CD4-positive, alpha-beta T cell treated with Interleukin-6 for 4 hours (primary cell): ENCODE measurements around the gene SLC25A39.
"Not testable (repeated sequence)": the region's sequence is repeated elsewhere in the genome, so short reads cannot be mapped to it uniquely, and the experiment has no call there.

Experiments
- DNase-seq: peaks from one replicate; pipeline ENCODE4 v3.0.0-alpha.2; 2020; ENCODE audit warnings: mixed read lengths

Gene SLC25A39

DNA sequence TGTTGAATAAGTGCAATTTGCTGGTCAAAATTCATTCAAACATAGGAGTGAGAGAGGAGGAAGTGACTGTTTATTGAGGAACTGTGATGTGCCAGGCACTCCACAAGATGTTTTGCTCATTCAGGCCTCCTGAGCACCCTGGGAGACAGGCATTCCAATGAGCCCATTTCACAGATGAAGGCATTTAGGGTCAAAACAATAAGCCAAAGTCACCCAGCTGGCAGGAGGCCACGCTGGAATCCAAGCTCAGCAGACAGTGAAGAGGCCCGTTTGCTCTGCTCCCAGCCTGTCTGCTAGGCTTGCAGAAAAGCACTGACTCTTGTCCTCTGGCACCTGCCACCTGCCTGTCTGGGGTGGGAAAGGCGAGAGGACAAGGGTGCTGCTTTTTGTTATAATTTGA, 10.1 kb upstream of the SLC25A39 start:
- DNase-seq, result no peak

DNA sequence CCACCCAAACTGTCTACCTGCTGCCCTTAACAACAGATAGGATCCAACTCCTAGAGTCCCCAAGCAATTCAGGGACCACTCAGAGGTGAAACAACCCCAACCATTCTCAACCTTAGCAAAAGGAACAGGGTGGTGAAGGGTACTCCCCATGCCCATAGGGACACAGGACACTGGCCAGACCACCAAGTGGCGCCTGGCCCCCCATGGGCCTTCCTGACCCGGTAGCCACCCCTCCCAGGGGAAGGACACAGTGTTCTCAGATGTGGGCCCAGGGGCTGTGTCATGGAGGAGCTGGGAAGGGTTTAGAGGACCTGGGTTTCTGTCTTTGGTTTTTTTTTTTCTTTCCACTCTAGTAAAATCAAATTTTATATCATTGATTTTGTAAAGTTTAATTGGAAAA, 9.7 kb upstream of the SLC25A39 start:
- DNase-seq, result no peak

DNA sequence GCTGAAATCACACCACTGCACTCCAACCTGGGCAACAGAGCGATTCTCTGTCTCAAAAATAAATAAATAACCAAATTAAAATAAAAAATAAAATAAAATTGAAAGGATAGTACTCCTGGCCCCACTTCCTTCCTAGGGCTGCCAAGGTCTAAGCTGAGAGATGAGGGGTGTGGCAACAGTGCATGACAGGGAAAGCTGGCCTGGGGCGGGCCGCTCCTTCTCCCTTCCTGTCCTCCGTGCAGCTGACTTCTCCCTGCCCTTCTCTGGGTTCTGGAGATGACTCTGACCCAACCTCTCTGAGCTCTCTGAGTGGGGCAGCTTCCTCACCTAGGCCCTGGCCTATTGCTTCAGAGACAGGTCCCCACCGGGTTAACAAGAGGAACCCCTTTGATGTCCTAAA, 8.7 kb upstream of the SLC25A39 start:
- no peak for DNase-seq

DNA sequence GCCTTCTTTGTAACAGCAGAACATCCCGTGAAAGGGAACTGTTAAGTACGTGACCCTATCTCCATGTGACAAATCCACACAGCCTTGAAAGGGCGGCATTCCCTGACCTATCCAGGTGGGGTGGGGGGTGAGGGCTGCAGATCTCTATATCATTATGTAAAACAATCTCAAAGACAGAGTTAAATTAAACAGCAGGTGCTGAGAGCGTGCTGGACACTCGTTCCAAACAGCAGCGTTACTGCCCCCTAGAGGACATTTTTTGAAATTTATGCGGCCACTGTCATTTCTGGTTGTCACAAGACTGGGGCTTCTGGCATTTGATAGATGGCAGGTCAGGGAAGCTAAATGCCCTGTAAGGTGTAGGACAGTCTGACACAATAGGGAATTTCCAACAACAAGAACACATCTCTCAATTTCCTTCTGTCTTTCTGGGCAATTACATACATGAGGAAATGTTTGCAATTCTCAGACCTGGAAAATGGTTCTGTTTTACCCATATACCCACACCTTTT, 6.7 kb upstream of the SLC25A39 start:
- peak; percentile 75 for DNase-seq

DNA sequence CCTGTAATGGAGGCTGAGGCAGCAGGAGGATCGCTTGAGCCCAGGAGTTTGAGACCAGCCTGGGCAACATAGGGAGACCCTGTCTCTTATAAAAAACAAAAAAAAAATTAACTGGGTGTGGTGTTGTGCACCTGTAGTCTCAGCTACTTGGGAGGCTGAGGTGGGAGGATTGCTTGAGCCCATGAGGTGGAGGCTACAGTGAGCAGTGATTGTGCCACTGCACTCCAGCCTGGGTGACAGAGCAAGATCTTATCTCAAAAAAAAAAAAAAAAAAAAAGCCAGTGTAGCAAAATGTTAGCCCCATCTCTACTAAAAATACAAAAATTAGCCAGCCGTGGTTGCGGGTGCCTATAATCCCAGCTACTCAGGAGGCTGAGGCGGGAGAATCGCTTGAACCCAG, 5.6 kb upstream of the SLC25A39 start:
- not testable (repeated sequence) for DNase-seq

DNA sequence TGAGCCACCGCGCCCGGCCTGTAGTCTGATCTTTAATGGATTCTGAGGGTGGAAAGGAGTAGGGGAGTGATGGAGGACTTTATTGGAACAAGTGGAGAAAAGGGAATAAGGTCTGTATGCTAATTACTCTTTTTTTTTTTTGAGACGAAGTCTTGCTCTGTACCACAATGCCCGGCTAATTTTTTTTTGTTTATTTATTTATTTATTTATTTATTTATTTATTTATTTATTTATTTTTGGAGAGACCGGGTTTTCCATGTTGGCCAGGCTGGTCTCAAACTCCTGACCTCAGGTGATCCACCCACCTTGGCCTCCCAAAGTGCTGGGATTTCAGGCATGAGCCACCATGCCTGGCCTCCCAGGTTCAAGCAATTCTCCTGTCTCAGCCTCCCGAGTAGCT, 4.9 kb upstream of the SLC25A39 start:
- DNase-seq, result not testable (repeated sequence)

DNA sequence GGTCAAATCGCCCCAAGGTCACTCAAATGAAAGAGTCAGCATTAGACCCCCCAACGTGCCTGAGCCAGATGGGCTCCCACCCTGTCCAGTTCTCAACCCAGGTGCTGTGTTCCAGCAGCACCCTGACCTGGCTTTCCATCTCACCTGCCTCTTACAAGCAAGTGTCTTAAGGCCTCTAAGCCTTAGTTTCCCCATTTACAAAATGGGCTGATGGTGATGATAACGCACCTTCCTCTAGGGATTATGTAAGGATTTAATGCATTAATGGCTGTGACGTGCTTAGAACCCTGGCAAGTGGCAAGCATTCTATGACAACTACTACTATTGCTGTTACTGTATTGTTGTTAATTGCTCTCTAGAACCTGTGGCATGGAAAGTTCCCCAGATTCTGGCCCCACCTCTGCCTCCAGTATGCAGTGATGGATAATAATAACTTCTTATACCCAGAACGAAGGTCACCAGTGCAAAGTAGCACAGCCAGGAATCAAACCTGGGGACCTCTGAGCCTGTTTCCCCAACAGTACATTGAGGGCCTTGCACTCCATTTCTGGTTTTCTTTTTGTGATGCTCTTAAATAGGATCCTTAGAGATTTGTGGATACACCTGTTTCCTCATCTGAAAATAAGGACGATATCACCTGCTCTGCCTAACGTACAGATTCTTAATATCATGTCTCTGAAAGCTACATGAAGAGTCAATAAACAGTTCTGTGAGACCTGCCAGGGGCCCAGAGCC, 3.3 kb upstream of the SLC25A39 start:
- no peak for DNase-seq

DNA sequence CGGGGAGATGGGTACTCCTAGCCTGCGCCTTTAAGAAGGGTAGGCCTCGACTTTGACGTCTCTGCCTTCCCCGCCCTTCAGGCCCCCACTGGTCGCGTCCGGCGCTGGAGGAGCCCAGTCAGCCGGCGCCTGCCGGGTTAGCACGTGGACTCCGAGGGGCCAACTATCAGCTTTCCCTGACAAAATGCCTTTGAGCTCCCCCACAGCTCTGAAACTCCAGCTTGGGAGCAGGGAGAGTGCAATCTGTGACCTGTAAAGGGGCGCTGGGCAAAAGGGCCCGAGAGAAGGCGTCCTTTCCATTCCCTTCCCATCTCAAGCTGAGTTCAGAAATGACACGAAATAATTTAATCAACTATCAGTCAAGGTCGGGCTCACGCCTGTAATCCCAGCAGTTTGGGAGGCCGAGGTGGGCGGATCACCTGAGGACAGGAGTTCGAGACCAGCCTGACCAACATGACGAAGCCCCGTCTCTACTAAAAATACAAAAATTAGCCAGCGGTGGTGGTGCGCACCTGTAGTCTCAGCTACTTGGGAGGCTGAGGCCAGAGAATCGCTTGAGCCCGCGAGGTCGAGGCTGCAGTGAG, 2.3 kb upstream of the SLC25A39 start:
- peak; percentile 96 for DNase-seq

DNA sequence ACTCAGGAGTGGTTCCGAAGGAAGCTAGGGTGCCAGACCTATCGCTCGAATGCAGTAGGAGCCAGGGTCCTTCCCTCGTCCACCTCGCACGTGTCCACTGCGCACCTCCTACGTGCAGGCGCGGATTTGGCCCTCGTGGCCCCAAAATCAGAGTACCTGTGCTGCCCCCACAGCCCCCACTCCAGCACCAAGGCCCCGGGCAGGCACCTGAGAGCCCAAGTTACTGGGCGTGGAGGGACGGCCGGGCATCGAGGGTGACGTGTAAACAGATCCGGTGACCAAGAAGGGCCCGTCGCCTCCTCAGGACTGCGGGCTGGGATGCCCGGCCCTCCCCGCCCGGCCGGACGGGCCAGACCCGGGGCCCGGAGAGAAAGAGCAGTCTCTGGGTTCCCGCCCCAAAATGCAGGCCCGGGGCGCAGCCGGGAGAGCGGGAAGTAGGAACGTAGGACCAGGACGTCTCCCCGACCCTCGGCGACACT, 492 bp downstream of the SLC25A39 start:
- no peak for DNase-seq

DNA sequence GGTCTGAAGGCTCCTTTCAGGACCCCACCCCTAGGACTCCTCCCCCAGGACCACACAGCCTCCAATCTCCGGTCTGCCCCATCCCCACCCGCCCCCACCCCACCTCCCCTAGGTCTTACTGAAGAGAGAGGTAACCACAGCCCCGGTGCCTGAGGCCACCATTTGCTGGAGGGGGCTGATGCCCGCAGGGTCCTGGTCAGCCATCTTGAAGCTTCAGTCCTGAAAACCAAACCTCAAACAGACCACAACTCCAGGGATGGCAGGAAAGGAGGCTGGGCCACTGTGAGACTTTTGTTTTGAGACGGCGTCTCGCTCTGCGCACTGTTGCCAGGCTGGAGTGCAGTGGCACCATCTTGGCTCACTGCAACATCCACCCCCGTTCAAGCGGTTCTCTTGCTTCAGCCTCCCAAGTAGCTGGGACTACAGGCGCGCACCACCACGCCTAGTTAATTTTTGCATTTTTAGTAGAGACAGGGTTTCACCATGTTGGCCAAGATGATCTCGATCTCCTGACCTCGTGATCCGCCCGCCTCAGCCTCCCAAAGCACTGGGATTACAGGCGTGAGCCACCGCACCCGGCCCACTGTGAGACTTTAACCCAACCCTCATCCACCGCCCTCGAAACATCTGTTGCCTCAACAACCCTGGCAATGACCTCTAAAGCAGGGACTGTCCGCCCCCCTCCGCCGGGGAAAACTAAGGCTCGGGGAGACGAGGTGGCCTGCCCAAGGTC, 1.1 kb downstream of the SLC25A39 start:
- DNase-seq, result no peak

DNA sequence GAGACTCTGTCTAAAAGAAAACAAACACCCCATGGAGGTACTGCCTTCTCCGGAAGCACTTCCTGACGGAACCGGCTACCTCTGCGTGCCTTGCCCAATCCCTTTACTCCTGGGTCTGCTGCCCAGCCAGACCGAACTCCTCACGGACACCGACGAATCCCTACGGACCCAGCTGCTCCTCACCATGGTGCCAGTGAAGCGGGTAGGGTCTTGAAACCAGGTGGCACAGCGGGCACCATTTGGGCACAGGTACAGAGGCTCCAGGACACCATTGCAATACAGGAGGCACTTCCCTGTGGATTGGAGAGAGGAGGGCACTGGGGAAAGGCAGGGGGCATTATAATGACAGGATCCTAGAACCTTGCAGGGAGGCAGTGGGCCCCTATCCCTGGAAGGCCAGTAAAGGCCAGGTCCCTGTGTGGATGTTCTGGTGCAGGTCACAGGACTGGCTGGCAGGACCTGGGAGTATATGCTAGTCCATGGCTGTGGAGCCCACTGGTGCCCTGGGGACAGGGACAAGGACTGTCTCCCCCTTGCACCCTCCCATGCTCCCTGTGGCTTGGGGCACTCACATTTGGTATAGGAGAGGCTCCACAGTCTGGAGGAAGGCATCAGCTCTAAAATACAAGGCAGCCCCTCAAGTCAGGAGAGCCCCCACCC, 2.3 kb downstream of the SLC25A39 start:
- no peak for DNase-seq

DNA sequence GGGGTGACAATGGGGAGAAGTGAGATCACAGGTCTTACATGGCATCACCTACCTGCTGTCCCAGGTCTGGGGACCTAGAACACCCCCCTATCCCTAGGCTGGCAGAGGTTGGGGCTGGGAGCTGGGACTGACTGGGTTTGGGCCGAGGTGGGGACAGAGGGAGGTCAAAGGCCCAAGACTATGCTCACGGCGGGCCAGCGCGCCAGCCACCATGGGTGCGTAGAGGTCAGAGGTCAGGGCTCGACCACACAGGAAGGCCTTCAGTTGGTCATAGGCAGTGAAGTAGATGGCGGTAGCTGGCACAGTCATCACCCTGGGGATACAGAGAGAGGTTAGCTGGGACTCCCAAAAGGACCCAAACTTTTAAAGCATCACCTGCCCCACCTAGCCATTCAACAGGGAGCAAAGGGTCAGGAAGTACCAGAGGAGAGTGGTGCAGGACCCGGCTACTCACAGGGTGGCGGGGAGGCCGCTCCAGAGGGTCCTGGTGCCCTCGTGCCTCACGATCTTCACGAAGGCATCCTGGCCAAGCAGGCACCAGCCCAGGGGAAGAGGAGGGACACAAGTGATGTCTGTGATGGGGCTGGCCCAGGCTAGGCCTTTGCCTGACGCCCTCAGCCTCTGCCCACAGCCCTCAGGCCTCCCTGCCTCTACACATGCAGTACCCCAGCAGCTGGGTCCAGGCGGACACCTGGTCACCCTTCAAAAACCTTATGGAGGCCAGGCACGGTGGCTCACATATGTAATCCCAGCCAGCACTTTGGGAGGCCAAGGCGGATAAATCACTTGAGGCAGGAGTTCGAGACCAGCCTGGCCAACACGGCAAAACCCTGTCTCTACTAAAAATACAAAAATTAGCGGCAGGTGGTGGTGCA, 3.1 kb downstream of the SLC25A39 start:
- DNase-seq, result no peak

DNA sequence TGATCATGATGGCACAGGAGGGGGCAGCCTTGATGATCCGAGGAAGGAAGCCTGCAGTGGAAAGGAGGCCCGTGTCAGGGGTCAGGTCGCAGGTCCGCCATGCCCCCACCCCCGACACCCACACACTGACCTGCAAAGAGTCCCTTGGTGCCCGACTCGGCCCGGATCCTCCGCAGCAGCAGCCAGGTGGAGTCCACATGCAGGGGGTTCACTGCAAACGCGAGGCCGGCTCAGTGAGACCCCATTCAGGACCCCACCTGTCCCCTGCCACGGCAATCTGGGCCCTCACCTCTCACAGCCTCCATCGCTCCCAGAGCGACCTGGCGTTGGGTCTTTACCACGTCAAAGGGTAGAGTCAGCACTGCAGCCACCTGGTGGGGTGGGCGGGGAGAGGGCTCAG, 4.6 kb downstream of the SLC25A39 start:
- DNase-seq, result no peak

DNA sequence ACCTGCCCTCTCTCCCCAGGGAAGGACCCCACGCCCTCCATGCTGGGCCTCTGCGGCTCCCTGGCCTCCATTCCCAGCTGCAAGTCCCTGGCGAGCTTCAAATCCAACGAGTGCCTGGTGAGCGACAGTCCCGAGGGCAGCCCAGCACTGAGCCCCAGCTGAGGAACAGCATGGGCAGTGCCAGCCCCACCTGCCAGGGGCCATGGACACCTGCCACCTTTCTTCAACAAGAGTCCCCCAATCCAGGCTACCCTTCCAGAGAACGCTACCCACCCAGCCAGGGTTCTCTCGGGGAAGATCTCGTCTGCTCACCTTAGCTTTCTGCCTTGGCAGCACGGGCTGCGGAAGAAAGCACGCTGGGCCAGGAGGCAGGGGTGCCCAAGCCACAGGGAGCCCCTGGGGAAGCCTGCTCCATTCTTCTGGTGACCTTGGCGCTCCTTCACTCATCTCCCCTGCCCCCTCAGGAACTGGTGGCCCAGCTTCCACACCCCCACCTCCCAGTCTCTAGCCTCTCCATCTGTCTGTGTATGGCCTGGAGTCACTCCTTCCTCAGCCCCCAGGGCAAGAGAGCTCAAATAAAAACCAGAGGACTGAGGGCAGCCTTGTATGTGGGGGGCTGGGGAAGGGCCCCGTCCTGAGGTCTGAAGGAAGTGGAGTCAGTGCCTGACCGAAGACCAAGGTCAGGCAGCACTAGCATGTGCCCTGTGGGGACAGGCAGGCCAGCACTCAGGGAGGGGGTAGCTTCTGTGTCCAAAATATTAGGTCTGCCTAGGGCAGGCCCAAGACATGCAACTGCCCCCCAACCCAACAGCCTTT, 6.3 kb downstream of the SLC25A39 start:
- no peak for DNase-seq

DNA sequence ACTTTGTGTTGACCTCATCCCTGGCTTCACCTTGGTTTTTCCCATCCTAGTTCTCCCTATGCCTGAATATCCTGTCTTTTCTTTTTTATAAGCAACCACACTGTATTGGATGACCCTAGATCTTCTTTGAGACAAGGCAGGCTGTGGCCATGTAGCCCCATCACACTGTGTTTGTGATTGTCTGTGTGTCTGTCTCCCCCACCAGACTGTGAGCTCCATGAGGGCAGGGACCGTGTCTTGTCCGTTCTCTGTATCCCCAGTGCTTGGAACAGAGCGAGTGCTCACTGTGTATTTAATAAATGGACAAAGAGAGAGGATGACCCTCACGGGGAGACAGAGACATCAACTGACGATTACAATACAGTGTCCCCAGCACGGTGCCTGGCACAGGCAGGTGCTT, 7.1 kb downstream of the SLC25A39 start:
- no peak for DNase-seq

DNA sequence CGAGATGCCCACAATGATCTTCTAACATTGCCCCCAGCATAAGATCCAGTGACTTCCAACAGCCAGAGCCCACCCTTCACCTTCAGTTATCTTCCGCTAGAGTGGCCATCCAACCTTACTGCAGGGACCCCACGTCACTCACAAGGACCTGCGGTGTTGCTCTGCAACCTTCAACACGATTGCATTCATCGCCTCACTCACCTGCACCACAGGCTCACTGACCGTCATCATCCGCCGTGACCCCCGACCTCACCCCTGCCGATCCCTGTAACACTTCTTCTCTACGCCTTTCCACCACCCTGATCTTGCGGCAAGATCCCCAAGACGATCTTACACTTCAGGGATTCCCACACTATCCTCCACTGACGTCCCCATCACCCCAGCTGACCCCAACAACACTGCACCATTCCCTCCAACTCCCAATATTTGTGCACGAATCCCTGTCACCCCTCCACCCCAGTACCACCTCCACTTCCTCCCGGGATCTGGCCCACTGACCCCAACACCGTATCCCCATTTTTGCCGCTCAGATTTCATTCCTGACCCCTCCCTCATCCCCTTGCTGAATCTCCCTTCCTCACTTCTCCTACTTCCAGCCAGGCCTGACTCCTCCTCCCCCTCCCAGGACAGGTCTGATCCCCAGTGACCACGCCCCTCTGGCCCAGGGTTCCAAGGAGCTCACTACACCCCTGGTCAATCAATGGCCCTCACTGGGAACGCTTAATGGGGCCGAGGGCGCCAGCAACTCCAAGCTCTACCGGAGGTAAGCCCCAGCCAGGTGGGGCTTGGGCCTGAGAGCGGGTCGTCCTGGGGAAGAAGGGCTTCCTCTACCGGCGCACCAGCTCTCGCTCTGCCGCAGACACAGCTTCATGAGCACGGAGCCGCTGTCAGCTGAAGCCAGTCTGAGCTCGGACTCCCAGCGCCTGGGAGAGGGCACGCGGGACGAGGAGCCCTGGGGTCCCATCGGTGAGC, 8.6 kb downstream of the SLC25A39 start:
- DNase-seq, result no peak

DNA sequence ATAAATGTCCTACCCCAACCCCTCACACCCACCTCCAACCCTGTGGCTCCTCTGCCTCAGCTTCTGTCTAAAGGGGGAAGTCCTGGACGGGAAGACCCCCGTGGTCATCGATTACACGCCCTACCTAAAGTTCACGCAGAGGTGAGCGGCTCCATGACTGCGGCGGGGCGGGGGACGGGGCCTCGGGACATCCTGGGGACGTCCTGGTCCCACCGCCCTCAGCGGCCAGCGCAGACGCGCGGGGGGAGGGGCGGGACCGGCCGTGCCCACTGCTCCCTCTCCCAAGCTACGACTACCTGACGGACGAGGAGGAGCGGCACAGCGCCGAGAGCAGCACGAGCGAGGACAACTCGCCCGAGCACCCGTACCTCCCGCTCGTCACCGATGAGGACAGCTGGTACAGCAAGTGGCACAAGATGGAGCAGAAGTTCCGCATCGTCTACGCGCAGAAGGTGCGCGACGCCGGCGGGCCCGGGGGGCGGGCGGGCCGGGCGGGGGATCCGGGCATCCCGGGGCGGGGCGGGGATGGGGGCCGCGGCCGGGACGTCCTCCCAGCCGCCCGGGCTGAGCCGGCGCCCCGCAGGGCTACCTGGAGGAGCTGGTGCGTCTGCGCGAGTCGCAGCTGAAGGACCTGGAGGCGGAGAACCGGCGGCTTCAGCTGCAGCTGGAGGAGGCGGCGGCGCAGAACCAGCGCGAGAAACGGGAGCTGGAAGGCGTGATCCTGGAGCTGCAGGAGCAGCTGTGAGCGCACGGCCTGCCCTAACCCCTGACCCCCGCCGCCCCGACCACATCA, 9.6 kb downstream of the SLC25A39 start:
- peak; percentile 41 for DNase-seq

DNA sequence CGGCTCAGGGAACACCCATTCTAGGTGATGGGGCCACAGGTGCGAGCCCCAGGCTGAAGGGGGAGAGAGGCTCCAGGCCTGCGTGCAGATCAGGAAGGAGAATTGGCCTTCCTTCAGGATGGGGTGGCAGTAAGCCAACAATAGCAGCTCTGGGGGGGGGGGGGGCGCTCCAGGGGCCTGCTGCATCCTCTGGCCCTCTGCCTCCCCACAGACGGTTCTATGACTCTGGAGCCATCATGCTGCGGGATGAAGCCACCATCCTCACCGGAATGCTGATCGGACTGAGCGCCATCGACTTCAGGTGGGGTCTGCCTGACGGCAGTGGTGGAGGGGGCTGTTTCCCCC, 10.1 kb downstream of the SLC25A39 start:
- no peak for DNase-seq

DNA sequence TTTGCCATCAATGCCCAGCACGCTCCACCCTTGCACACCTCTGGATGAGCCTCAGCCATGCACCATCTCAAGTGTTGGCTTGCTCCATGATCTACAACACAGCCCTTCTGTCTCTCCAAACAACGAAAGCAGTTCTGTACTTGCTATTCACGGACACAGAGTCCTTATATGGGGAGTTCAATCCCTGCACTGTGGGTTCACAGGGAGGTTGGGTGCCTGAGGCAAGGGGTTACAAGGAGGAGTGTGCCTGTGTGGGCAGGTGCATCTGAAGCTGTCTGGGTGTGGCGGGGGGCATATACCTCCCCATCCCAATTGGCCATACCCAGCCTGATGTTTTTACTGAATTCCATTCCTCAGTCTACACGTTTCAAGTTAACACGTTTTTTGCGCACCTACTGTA, 10.6 kb downstream of the SLC25A39 start:
- DNase-seq, result no peak
